GM18951 (cell line): ENCODE measurements around the gene GRK5.

ENCODE experiments used
- POLR2A ChIP-seq: IDR thresholded peaks from 4 replicates; pipeline ENCODE4 v1.6.1; 2011; ENCODE audit warnings: mild to moderate bottlenecking; ENCODE audit not compliant: insufficient read length, insufficient read depth; ENCODE audit errors: extremely low read depth
- in situ Hi-C: fragments of 300-500 bp; cut with MboI; formaldehyde crosslinking; loops from one replicate; pipeline ENCODE4 v1.12.0; 2022; ENCODE audit warnings: low sequenced_read_pairs, mixed read lengths, inconsistent platforms; ENCODE audit not compliant: unreplicated experiment

Gene GRK5

DNA sequence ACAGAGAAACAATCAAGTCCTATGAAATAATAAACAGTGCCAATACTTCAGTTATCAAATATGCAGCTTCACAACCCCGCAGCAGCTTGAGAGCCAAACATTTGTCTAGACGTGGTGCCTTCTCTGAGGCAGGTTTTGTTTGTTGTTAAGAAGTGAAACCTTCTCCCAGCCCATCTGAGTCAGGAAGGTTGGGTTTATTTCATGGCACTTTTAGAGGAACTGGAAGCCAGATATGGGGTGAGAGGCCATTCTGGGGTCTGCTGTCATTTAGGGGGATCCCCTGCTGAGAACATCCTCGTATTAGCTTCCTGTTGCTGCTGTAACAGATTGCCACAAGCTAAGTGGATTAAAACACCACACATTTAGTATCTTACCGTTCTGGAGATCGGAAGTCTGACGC is 113.6 kb downstream of the GRK5 start:
- no peak for TF ChIP-seq POLR2A
- in situ Hi-C loops: no loop called here

GRCh38 chr10:119323085-119324016 is 116.0 kb downstream of the GRK5 start:
- in situ Hi-C loops: no loop called here
- no peak for TF ChIP-seq POLR2A

DNA sequence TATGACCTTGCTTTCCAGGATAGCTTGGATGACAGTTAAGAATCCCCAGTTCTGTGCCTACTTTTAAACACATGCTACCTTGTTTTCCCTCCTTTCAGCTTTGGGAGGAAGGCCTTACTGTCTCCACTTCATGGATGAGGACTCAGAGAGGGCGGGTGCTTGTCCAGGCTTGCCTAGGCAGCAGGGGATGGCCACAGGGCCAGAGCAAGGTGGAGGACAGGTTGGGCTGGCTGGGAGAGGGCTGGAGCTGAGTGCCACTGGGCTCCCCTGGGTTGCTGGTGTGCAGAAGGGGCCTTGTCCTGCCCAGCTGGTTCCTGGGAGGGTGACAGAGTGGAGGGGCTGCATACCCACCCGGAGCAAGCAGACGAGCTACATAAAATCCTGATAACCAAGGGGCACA is 117.8 kb downstream of the GRK5 start:
- in situ Hi-C loops: no loop called here
- no peak for TF ChIP-seq POLR2A

- in situ Hi-C loops: no loop called here
Measured at GRCh38 chr10:119326167-119326566, 118.8 kb downstream of the GRK5 start.

DNA sequence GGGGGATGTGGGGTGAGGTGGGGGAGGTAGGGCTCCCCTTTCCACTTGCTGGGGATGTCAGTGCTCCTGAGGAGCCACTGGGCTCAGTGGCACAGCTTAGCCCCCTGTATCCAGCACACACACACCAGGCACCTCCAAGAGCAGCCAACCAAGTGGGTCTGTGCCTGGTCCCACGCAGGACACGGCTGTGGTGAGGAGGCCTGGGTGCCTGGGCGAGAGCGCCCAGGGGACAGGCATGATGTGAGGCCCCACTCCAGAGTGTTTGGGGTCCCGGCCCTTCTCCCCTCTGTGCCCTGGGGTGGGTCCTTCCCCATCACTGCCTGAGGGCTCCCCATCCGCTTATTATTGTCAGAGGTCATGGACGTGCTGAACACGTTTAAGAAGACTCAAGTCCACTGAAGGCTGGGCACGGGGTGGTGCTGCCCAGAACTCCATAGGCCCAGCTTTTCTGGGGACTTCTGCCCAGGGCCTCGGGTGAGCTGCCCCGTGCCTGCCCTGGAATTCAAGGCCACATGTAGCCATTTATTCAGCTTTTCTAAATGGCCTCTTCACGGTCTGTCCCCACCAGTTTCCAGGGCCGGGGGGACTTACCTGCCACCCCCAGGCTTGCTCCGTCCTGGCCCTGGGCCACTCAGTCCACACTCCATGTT is 119.8 kb downstream of the GRK5 start:
- TF ChIP-seq POLR2A: no peak
- in situ Hi-C loops: no loop called here

More at GRCh38 chr10:119326167-119326566, 118.8 kb downstream of the GRK5 start:
- TF ChIP-seq POLR2A: no peak

- in situ Hi-C loops: no loop called here
- no peak for TF ChIP-seq POLR2A
Measured at GRCh38 chr10:119328223-119328622, 120.9 kb downstream of the GRK5 start.

GRCh38 chr10:119330342-119330741 is 123.0 kb downstream of the GRK5 start:
- TF ChIP-seq POLR2A: no peak
- in situ Hi-C loops: no loop called here

- in situ Hi-C loops: no loop called here
- no peak for TF ChIP-seq POLR2A
Measured at GRCh38 chr10:119331061-119331460, 123.7 kb downstream of the GRK5 start.

- in situ Hi-C loops: no loop called here
- TF ChIP-seq POLR2A: no peak
Measured at GRCh38 chr10:119333146-119333792, 125.9 kb downstream of the GRK5 start.

DNA sequence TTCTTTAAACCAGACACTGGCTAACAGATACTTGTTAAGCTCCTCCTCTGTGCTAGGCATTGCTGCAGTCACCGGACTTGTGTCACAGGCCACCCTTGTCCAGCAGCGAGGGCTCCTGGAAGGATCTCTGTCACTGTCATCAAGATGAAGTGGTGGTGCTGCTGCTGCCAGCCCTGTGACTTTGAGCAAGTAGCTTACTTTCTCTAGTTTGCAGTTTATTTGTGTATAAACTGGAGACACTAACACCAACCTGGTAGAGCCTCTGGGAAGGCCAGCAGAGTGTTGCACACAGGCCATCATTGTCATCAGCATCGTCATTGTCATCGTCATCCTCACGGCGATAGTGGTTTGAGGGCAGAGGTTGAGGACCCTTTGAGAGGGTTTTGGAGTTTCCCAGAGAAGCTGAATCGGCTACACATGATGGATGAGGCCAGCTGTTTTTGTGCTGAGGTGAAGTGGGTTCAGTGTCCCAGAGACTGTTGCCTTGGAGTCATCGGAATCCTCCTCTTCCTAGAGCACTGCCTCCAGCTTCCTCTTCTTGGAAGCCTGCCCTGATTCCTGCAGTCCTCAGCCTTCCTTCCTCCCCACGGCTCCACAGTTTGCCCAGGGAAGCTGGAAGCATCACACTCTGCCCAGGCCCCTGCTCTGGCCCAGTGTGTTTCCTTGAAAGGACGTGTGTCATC is 128.4 kb downstream of the GRK5 start:
- no peak for TF ChIP-seq POLR2A
- in situ Hi-C loops: no loop called here

- no peak for TF ChIP-seq POLR2A
- in situ Hi-C loops: no loop called here
Measured at GRCh38 chr10:119336599-119336998, 129.2 kb downstream of the GRK5 start.

DNA sequence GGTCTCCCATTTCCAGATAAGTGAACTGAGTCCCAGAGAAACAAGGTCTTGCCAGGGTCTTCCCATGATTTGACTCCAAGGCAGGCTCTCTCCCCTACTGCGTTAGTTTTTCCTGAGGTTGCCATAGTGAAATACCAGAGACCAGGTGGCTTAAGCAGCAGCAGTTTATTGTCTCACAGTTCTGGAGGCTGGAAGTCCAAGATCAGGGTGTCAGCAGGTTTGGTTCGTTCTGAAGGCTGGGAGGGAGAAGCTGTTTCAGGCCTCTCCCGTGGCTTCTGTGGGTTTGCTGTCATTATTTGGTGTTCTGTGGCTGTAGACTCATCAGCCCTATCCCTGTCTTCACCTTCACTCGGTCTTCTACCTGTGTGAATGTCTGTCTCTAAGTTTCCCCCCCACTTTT is 129.9 kb downstream of the GRK5 start:
- in situ Hi-C loops: no loop called here
- no peak for TF ChIP-seq POLR2A
